H1 (cell line): ENCODE data around the gene CHEK2. TPM values are rescaled to one million over a fixed set of nuclear protein-coding genes. Genes with fewer than 3 reads are reported as not detected.

Experiments
- CTCF ChIA-PET: fragments of 300-600 bp; sonication (Branson Sonifier 250); formaldehyde crosslinking; loops from one replicate; lab custom pipeline; 2021; ENCODE audit not compliant: partially characterized antibody; lab: Charles Lee
- POLR2A ChIA-PET: fragments of 300-600 bp; sonication (Branson Sonifier 250); formaldehyde crosslinking; loops from one replicate; lab custom pipeline; 2021; ENCODE audit warnings: inconsistent platforms; ENCODE audit not compliant: partially characterized antibody; lab: Charles Lee
- DNase-seq, 2 experiments: peaks; one replicate each; pipeline versions ENCODE4 v3.0.0 to v3.0.0-alpha.2; 2010 to 2022; ENCODE audit warnings: low spot score in 2 of 2, low read depth in 1 of 2, mixed read lengths in 1 of 2
- FAIRE-seq: peaks from 2 replicates; lab custom pipeline; 2011; peaks lifted over from hg19 to GRCh38; lab: Jason Lieb, UNC
- H2AFZ ChIP-seq: 2 replicates; pipeline ENCODE4 v1.8.1; 2012; ENCODE audit warnings: low read length, inconsistent platforms
- H2AK5ac ChIP-seq: 2 replicates; pipeline ENCODE4 v1.6.1; 2013; ENCODE audit warnings: low read depth, low read length
- H2BK120ac ChIP-seq: replicated peaks from 2 replicates; pipeline ENCODE3; 2013; ENCODE audit warnings: low read depth, low read length, inconsistent platforms
- H2BK12ac ChIP-seq: 2 replicates; pipeline ENCODE4 v1.6.1; 2013; ENCODE audit warnings: low read depth, low read length
- H2BK15ac ChIP-seq: 2 replicates; pipeline ENCODE4 v1.6.1; 2013; ENCODE audit warnings: low read length
- H2BK20ac ChIP-seq: 2 replicates; pipeline ENCODE4 v1.6.1; 2013; ENCODE audit warnings: low read length
- H2BK5ac ChIP-seq: 2 replicates; pipeline ENCODE4 v1.6.1; 2013; ENCODE audit warnings: low read depth, low read length
- H3K14ac ChIP-seq: 2 replicates; pipeline ENCODE4 v1.6.1; 2013; ENCODE audit warnings: inconsistent platforms; ENCODE audit not compliant: insufficient read length
- H3K18ac ChIP-seq: 2 replicates; pipeline ENCODE4 v1.6.1; 2013; ENCODE audit warnings: low read length; ENCODE audit errors: extremely low read depth
- H3K23ac ChIP-seq: 2 replicates; pipeline ENCODE4 v1.6.1; 2013; ENCODE audit warnings: inconsistent platforms; ENCODE audit not compliant: insufficient read length
- H3K23me2 ChIP-seq: 2 replicates; pipeline ENCODE4 v1.6.1; 2013; ENCODE audit warnings: low read depth, low read length
- H3K27ac ChIP-seq: 2 replicates; pipeline ENCODE4 v1.6.1; 2011; ENCODE audit warnings: low read depth, low read length, inconsistent platforms
- H3K27me3 ChIP-seq, 4 experiments: replicated peaks in 1 of 4; 1 replicate in 1 of 4; 2 replicates in 3 of 4; pipeline versions ENCODE4 v1.6.1 to v1.8.1; 2011 to 2013; ENCODE audit warnings: low read length in 3 of 4, mild to moderate bottlenecking in 3 of 4, inconsistent platforms in 2 of 4, mixed read lengths in 2 of 4, moderate library complexity in 1 of 4; ENCODE audit not compliant: control insufficient read depth in 3 of 4, insufficient read depth in 3 of 4; ENCODE audit errors: extremely low read depth in 1 of 4
- H3K36me3 ChIP-seq, 4 experiments: 2 replicates each; pipeline versions ENCODE4 v1.6.1 to v1.8.1; 2011 to 2013; ENCODE audit warnings: mild to moderate bottlenecking in 4 of 4, low read length in 3 of 4, moderate library complexity in 2 of 4, control low read depth in 1 of 4, inconsistent platforms in 1 of 4; ENCODE audit not compliant: insufficient read depth in 4 of 4, control insufficient read depth in 2 of 4
- H3K4ac ChIP-seq: replicated peaks from 2 replicates; pipeline ENCODE3; 2013; ENCODE audit warnings: low read length, low read depth, mixed read lengths, inconsistent platforms; ENCODE audit not compliant: insufficient read length
- H3K4me1 ChIP-seq, 4 experiments: replicated peaks in 1 of 4; 1 replicate in 1 of 4; 2 replicates in 3 of 4; pipeline versions ENCODE4 v1.6.1 to v1.8.1; 2011 to 2013; ENCODE audit warnings: low read length in 3 of 4, inconsistent platforms in 2 of 4, mixed read lengths in 1 of 4; ENCODE audit not compliant: insufficient read depth in 4 of 4, control insufficient read depth in 3 of 4
- H3K4me2 ChIP-seq, 2 experiments: 2 replicates each; pipeline versions ENCODE4 v1.6.1 to v1.8.1; 2011 to 2013; ENCODE audit warnings: low read depth in 2 of 2, low read length in 2 of 2, control low read depth in 1 of 2, inconsistent platforms in 1 of 2, mild to moderate bottlenecking in 1 of 2; ENCODE audit not compliant: insufficient read depth in 1 of 2
- H3K4me3 ChIP-seq, 4 experiments: fragments of 200-600, 300-600 bp in 1 of 4; sonication (generic), shearing (Covaris generic), sonication (Bioruptor Twin) in 1 of 4; 2 replicates each; pipeline versions ENCODE4 v1.5.1 to v1.8.1; 2011 to 2016; ENCODE audit warnings: low read length in 4 of 4, low read depth in 3 of 4, control low read depth in 2 of 4, inconsistent platforms in 2 of 4, mild to moderate bottlenecking in 2 of 4, mixed read lengths in 1 of 4, moderate library complexity in 1 of 4; ENCODE audit not compliant: insufficient read depth in 2 of 4; ENCODE audit errors: extremely low read depth in 1 of 4
- H3K56ac ChIP-seq: replicated peaks from 2 replicates; pipeline ENCODE3; 2013; ENCODE audit warnings: low read depth, mild to moderate bottlenecking, mixed read lengths, low read length, inconsistent platforms; ENCODE audit not compliant: insufficient read length
- H3K79me1 ChIP-seq: 2 replicates; pipeline ENCODE4 v1.6.1; 2013; ENCODE audit warnings: low read depth, low read length, control low read depth
- H3K79me2 ChIP-seq, 2 experiments: 2 replicates each; pipeline versions ENCODE4 v1.6.1 to v1.8.1; 2012 to 2013; ENCODE audit warnings: low read length in 2 of 2, mild to moderate bottlenecking in 2 of 2, inconsistent platforms in 1 of 2; ENCODE audit not compliant: insufficient read depth in 2 of 2, control insufficient read depth in 1 of 2
- H3K9ac ChIP-seq, 4 experiments: replicated peaks in 1 of 4; 1 replicate in 1 of 4; 2 replicates in 3 of 4; pipeline versions ENCODE4 v1.6.1 to v1.8.1; 2011 to 2013; ENCODE audit warnings: low read depth in 3 of 4, low read length in 3 of 4, control low read depth in 2 of 4, mild to moderate bottlenecking in 2 of 4, moderate library complexity in 2 of 4, inconsistent platforms in 1 of 4; ENCODE audit errors: extremely low read depth in 1 of 4
- H3K9me3 ChIP-seq, 2 experiments: 2 replicates each; pipeline versions ENCODE4 v1.6.1 to v1.8.1; 2012 to 2013; ENCODE audit warnings: mild to moderate bottlenecking in 2 of 2, moderate library complexity in 2 of 2, control low read depth in 1 of 2, inconsistent platforms in 1 of 2, low read depth in 1 of 2, low read length in 1 of 2, mixed read lengths in 1 of 2; ENCODE audit not compliant: insufficient read depth in 2 of 2
- H4K20me1 ChIP-seq, 2 experiments: replicated peaks in 1 of 2; 2 replicates each; pipeline versions ENCODE3 to v1.8.1; 2011 to 2013; ENCODE audit warnings: inconsistent platforms in 2 of 2, low read length in 2 of 2, mild to moderate bottlenecking in 1 of 2; ENCODE audit not compliant: insufficient read depth in 2 of 2, control insufficient read depth in 1 of 2
- H4K5ac ChIP-seq: 2 replicates; pipeline ENCODE4 v1.6.1; 2013; ENCODE audit warnings: low read length, low read depth, mixed read lengths, inconsistent platforms; ENCODE audit not compliant: insufficient read length
- H4K8ac ChIP-seq: 2 replicates; pipeline ENCODE4 v1.8.0; 2013; ENCODE audit warnings: mild to moderate bottlenecking, moderate library complexity, low read length, inconsistent platforms; ENCODE audit not compliant: insufficient read depth; ENCODE audit errors: extremely low read depth
- H4K91ac ChIP-seq: replicated peaks from 2 replicates; pipeline ENCODE3; 2013; ENCODE audit warnings: low read length, mixed read lengths, inconsistent platforms; ENCODE audit not compliant: insufficient read length
- POU5F1 ChIP-seq: IDR thresholded peaks from 2 replicates; pipeline ENCODE4 v1.6.1; 2011; ENCODE audit warnings: low read depth, mild to moderate bottlenecking, low read length, moderate library complexity
- SIN3A ChIP-seq, 2 experiments: IDR thresholded peaks in 1 of 2; conservative IDR thresholded peaks in 1 of 2; 2 replicates each; pipeline ENCODE4 v1.6.1; 2011 to 2012; ENCODE audit warnings: low read length in 2 of 2, improper control_type of control experiment in 1 of 2, low read depth in 1 of 2, mild to moderate bottlenecking in 1 of 2
- SP4 ChIP-seq: IDR thresholded peaks from 2 replicates; pipeline ENCODE4 v1.6.1; 2012; ENCODE audit warnings: low read length, inconsistent platforms
- WGBS, 2 experiments: shearing (Covaris generic) in 1 of 2; methylation state at CpG; one replicate each; pipeline versions ENCODE4 v1.1.6 to v1.1.7; 2013 to 2015; ENCODE audit warnings: low lambda C conversion rate in 2 of 2, mixed read lengths in 2 of 2, inconsistent platforms in 1 of 2, low coverage in 1 of 2, missing lambda C conversion rate in 1 of 2; ENCODE audit not compliant: insufficient replicate concordance in 2 of 2, insufficient coverage in 1 of 2, insufficient read length in 1 of 2; ENCODE audit errors: extremely low coverage in 1 of 2, missing lambda C conversion rate in 1 of 2; 5-methylcytosine and 5-hydroxymethylcytosine counted together
- polyA plus RNA-seq, 7 experiments: library from polyadenylated mRNA; depleted of rRNA in 3 of 7; stranded (reverse) in 5 of 7; unstranded in 2 of 7; fragments of >200 nt in 5 of 7; fragments of 200-250 nt in 2 of 7; gene quantifications; 1 replicate in 5 of 7; 2 replicates in 1 of 7; 4 replicates in 1 of 7; pipeline versions ENCODE4 v1.2.1 to v1.2.3, GENCODE V29; 2011 to 2013; ENCODE audit warnings: missing spikeins in 2 of 7, mixed read lengths in 2 of 7
- total RNA-seq: library from RNA; stranded (reverse); fragmentation: NEBNext Ultra II Directional; extraction: Animal tissue kit (Norgen Biotek cat#: 25700); gene quantifications from 2 replicates; pipeline ENCODE4 v1.2.1, GENCODE V29; 2021

The CHEK2 gene
- total and polyA plus RNA-seq, 2 of the 8 experiments (the other 6 are each of a cell fraction or from before 2014, with no cell fraction given) = 74.9 to 89.5 TPM

DNA sequence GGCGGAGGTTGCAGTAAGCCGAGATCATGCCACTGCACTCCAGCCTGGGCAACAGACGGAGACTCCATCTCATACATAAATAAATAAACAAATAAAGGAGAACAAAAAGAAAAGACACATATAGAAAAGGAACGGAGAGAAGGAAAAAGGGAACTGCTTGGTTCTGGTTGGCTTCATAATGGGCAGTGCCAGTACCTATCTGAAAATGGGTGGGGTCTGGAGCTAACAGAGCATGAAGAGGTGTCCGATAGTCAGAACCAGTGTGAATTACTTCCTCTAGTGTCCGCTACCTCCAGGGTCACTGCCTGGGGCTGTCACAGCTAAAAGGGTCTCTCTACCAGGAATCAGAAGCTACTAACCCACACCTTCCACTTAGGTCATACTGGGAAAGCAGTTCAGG is 34.8 kb downstream of the CHEK2 start:
- no peaks in the 10 kb centered on the region for H3K4me1 ChIP-seq
- H2BK15ac ChIP-seq = no peak overlapping the region
- no peaks in the 10 kb centered on the region for H3K79me1 ChIP-seq
- no peaks in the 10 kb centered on the region for H3K79me2 ChIP-seq
- no peak overlapping the region for H4K91ac ChIP-seq
- H2BK12ac ChIP-seq = no peak overlapping the region
- H3K27me3 ChIP-seq = no peaks in the 10 kb centered on the region
- POLR2A ChIA-PET = interaction anchor here (0.6 to 1.3 kb wide), 2 partner anchors 8 to 10 kb away, joined by 3 read pairs; no protein-coding TSS in a partner anchor
- H3K23ac ChIP-seq = no peak overlapping the region
- H3K4me3 ChIP-seq = no peak overlapping the region
- no peak overlapping the region for H3K4ac ChIP-seq
- no peak overlapping the region for H4K8ac ChIP-seq
- no peak overlapping the region for H3K56ac ChIP-seq
- no peak overlapping the region for H3K4me2 ChIP-seq
- no peak overlapping the region for H2AFZ ChIP-seq
- no peak overlapping the region for H2AK5ac ChIP-seq
- no peak overlapping the region for H2BK120ac ChIP-seq
- H2BK5ac ChIP-seq = no peak overlapping the region
- FAIRE-seq (no peak), DNase-seq (no peak)
- H3K23me2 ChIP-seq = no peaks in the 10 kb centered on the region; the same call in 1 of the 2 replicates
- no peak overlapping the region for H3K14ac ChIP-seq
- H4K5ac ChIP-seq = no peak overlapping the region
- H3K9ac ChIP-seq = no peak overlapping the region
- no peak overlapping the region for H2BK20ac ChIP-seq
- H3K36me3 ChIP-seq = peaks cover 0 to 44% (median 18%) of the 10 kb centered on the region in 4 experiments; a peak in 5 of 8 replicates
- WGBS, 2 experiments = 93% methylated on average over 6 of the region's 6 CpGs; no CpG with 5 or more reads in 1 of the 2 experiments
- H3K27ac ChIP-seq = no peak overlapping the region
- H3K9me3 ChIP-seq = no peaks in the 10 kb centered on the region
- CTCF ChIA-PET = interaction anchor here (1.8 kb wide), 1 partner anchor 106 kb away, joined by 4 read pairs; no protein-coding TSS in a partner anchor
- peaks cover 0 to 4% of the 10 kb centered on the region in 2 experiments for H4K20me1 ChIP-seq
- H3K18ac ChIP-seq = no peak overlapping the region
- TF ChIP-seq SP4 (no peak), SIN3A (conservative IDR thresholded peaks at IDR 0.05 in 1 of 2, IDR thresholded peaks at IDR 0.05 in 1 of 2; ENCODE audit: low read depth in 1 of 2, low read length in 2 of 2) (no peak), POU5F1 (no peak)
